SU-DHL-6 (cell line): ENCODE data around the gene HECTD1.

ENCODE experiments used
- EZH2phosphoT487 ChIP-seq: fragments of 200-600 bp; sonication (generic), shearing (Covaris generic); conservative IDR thresholded peaks from 2 replicates; pipeline ENCODE4 v1.6.1; 2018; ENCODE audit warnings: mild to moderate bottlenecking, antibody characterized with exemption, low read length, moderate library complexity, mixed read lengths
- TF ChIP-seq, protein P1 (sequence below): fragments of 200-600 bp; sonication (generic); IDR thresholded peaks from one replicate; pipeline ENCODE4 v1.5.1; 2017; ENCODE audit warnings: antibody characterized with exemption, mild to moderate bottlenecking, low read length, moderate library complexity; ENCODE audit not compliant: insufficient read depth, poor library complexity, severe bottlenecking

DNA sequence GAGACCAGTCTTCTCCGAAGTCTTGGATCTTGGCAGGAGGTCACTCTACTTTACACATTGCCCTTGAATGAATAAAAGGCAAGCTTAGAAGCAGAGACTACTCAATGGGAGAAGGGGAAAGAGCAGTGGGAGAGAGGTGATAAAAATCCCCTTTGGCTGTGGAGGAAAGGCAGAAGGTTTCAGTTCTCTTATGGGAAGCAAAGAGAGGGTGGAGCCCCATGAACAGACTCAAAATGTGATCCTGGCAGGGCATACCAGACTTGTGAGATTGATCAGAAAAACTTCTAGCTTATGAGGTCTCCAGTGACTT is 49.6 kb upstream of the HECTD1 start:
- TF ChIP-seq, protein P1, sequence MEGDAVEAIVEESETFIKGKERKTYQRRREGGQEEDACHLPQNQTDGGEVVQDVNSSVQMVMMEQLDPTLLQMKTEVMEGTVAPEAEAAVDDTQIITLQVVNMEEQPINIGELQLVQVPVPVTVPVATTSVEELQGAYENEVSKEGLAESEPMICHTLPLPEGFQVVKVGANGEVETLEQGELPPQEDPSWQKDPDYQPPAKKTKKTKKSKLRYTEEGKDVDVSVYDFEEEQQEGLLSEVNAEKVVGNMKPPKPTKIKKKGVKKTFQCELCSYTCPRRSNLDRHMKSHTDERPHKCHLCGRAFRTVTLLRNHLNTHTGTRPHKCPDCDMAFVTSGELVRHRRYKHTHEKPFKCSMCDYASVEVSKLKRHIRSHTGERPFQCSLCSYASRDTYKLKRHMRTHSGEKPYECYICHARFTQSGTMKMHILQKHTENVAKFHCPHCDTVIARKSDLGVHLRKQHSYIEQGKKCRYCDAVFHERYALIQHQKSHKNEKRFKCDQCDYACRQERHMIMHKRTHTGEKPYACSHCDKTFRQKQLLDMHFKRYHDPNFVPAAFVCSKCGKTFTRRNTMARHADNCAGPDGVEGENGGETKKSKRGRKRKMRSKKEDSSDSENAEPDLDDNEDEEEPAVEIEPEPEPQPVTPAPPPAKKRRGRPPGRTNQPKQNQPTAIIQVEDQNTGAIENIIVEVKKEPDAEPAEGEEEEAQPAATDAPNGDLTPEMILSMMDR, result no peak
- TF ChIP-seq EZH2phosphoT487, result no peak
